Measurements from ENCODE around the gene SLC22A1.

SLC22A1 gene

GRCh38 chr6:160080097-160080496, 41.5 kb upstream of the SLC22A1 start:
- no peak for DNase-seq (ENCODE audit: low read depth)
- TF ChIP-seq, protein P1, sequence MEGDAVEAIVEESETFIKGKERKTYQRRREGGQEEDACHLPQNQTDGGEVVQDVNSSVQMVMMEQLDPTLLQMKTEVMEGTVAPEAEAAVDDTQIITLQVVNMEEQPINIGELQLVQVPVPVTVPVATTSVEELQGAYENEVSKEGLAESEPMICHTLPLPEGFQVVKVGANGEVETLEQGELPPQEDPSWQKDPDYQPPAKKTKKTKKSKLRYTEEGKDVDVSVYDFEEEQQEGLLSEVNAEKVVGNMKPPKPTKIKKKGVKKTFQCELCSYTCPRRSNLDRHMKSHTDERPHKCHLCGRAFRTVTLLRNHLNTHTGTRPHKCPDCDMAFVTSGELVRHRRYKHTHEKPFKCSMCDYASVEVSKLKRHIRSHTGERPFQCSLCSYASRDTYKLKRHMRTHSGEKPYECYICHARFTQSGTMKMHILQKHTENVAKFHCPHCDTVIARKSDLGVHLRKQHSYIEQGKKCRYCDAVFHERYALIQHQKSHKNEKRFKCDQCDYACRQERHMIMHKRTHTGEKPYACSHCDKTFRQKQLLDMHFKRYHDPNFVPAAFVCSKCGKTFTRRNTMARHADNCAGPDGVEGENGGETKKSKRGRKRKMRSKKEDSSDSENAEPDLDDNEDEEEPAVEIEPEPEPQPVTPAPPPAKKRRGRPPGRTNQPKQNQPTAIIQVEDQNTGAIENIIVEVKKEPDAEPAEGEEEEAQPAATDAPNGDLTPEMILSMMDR (IDR thresholded peaks at IDR 0.05; ENCODE audit: control insufficient read depth, extremely low read depth, insufficient read depth): no peak
- no peak overlapping the region for H3K4me3 ChIP-seq (ENCODE audit: low read depth, low read length)

GRCh38 chr6:160081398-160081797, 40.2 kb upstream of the SLC22A1 start:
- TF ChIP-seq, protein P1 (IDR thresholded peaks at IDR 0.05; ENCODE audit: control insufficient read depth, extremely low read depth, insufficient read depth): no peak
- no peak overlapping the region for H3K4me3 ChIP-seq (ENCODE audit: low read depth, low read length)
- DNase-seq (ENCODE audit: low read depth): no peak

- TF ChIP-seq, protein P1 (IDR thresholded peaks at IDR 0.05; ENCODE audit: control insufficient read depth, extremely low read depth, insufficient read depth): no peak
- H3K4me3 ChIP-seq (ENCODE audit: low read depth, low read length): no peak overlapping the region
- no peak for DNase-seq (ENCODE audit: low read depth)
Measured at GRCh38 chr6:160082627-160083026, 39.0 kb upstream of the SLC22A1 start.

DNA sequence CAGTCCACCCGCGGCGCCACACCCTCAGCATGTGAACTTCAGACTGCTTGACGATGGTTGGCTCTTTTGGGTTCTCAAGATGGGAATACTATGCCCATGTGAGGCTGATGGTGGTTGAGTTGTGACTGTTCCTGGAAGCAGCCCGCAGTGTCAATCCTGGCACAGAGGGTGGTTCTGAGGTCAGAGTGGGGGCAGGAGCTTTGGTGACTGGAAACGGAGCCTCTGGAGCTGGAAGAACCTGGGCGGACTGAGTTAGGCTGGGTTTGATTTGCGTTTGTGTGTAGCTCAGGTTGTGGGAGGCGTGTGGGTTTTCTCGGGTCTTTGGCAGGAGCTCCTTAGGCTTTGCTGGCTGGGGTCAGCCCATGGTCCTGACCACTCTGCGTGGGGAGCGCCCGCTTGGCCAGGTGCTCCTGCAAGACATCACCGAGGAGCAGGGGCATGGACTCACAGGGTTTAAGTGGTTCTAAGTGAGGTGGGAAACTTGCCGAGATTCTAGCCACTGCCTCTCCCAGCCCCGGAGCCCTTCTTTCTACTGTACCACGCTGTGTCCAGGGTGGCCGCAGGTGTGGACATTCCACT, 37.3 kb upstream of the SLC22A1 start:
- TF ChIP-seq, protein P1 (IDR thresholded peaks at IDR 0.05; ENCODE audit: control insufficient read depth, extremely low read depth, insufficient read depth): no peak
- no peak overlapping the region for H3K4me3 ChIP-seq (ENCODE audit: low read depth, low read length)
- DNase-seq (ENCODE audit: low read depth): no peak

DNA sequence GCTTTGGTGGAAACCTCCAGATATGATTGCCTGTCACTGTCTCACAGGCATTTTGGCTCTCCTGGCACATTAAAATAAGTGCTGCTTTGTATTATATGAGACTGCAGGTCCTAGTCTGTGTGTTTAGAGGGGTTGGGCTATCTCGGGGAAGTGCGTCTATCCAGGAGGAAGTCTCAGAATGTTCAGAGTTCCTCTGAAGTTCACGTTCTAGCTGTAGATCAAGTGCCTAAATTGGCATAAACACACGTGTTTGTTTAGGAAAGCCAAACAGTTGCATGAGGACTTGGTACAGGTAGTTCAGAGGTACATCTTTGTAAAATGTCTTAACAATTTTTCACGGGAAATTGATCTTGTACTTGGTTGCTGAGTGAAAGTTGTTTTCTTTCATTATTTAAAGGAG, 36.4 kb upstream of the SLC22A1 start:
- TF ChIP-seq, protein P1 (IDR thresholded peaks at IDR 0.05; ENCODE audit: control insufficient read depth, extremely low read depth, insufficient read depth): no peak
- DNase-seq (ENCODE audit: low read depth): peak; percentile 76
- H3K4me3 ChIP-seq (ENCODE audit: low read depth, low read length): no peak overlapping the region

DNA sequence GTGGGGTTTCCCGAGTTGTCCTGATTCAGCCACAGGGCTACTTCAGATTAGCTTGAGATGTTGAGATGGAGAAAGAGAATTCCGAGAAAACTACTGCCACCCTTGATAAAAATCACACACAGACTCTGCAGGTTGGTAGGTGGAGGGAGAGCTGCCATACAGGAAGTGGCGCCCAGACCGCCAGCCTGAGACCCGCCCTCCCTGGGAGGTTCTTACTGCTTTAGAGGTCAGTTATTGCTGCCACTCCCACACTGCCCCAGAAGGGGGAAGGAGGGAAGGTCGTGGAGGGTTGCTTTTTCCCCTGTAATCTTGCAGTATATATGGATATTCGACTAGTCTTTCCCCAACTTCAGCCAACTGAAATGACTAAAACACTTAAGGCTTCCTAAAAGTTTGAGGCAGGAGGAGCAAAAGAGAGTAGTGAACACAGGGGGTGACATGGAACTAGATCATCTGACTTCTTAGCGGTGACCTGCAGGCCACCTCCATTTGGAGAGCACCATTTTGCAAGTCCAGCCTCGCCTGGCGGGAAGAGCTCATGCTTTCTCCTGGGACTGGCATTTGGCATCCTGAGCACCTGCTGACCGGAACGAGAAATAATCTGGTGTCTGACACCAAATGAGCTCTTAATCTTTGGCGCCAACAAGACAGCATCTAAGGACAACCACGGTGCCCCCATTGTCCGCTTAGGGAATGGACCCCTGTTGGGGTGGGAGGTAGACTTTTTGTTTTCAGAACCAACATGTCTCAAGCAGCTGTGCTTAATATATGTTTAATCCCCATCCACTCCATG, 35.7 kb upstream of the SLC22A1 start:
- TF ChIP-seq, protein P1 (IDR thresholded peaks at IDR 0.05; ENCODE audit: control insufficient read depth, extremely low read depth, insufficient read depth): no peak
- H3K4me3 ChIP-seq (ENCODE audit: low read depth, low read length): no peak overlapping the region
- no peak for DNase-seq (ENCODE audit: low read depth)
